Mesothelial cell of epicardium (in vitro differentiated cells): ENCODE data around the gene IPO4. TPM values are rescaled to one million over a fixed set of nuclear protein-coding genes. Genes with fewer than 3 reads are reported as not detected.

ENCODE experiments used
- DNase-seq, 2 experiments: peaks; one replicate each; pipeline ENCODE4 v3.0.0; 2021; ENCODE audit warnings: low spot score in 2 of 2; ENCODE audit not compliant: unreplicated experiment in 2 of 2
- H3K27ac Mint-ChIP-seq: 2 replicates; pipeline ENCODE4 v1.8.0; 2021; ENCODE audit warnings: mixed read lengths
- H3K27me3 Mint-ChIP-seq: 2 replicates; pipeline ENCODE4 v1.8.0; 2021; ENCODE audit warnings: low read depth, mixed read lengths
- H3K36me3 Mint-ChIP-seq: 2 replicates; pipeline ENCODE4 v1.8.0; 2021; ENCODE audit warnings: mixed read lengths
- H3K4me1 Mint-ChIP-seq: 2 replicates; pipeline ENCODE4 v1.8.0; 2021; ENCODE audit warnings: mixed read lengths
- H3K4me3 Mint-ChIP-seq: 2 replicates; pipeline ENCODE4 v1.8.0; 2021; ENCODE audit warnings: mild to moderate bottlenecking, moderate library complexity, mixed read lengths
- H3K9me3 Mint-ChIP-seq: 2 replicates; pipeline ENCODE4 v1.8.0; 2021; ENCODE audit warnings: mixed read lengths
- CTCF ChIP-seq: fragments of 200-600 bp; sonication (generic); IDR thresholded peaks from one replicate; pipeline ENCODE4 v1.5.0; 2021; ENCODE audit warnings: antibody characterized with exemption; ENCODE audit not compliant: unreplicated experiment
- total RNA-seq: library from RNA; stranded (reverse); gene quantifications from 3 replicates; pipeline ENCODE4 v1.2.1, GENCODE V29; 2021

The IPO4 gene
- total RNA-seq, 1 donor from 2014 or later: 43.2 TPM

GRCh38 chr14:24196071-24197055 lies 7.7 kb upstream of the IPO4 start:
- Mint-ChIP-seq H3K27me3 (no peaks in the 10 kb centered on the region), H3K36me3 (peaks cover 29% of the 10 kb centered on the region), H3K4me3 (peak overlapping the region; percentile 88), H3K9me3 (peaks cover 1% of the 10 kb centered on the region), H3K27ac (peak overlapping the region; percentile 92), H3K4me1 (peaks cover 23% of the 10 kb centered on the region)
- no peak for TF ChIP-seq CTCF
- DNase-seq: no peak

DNA sequence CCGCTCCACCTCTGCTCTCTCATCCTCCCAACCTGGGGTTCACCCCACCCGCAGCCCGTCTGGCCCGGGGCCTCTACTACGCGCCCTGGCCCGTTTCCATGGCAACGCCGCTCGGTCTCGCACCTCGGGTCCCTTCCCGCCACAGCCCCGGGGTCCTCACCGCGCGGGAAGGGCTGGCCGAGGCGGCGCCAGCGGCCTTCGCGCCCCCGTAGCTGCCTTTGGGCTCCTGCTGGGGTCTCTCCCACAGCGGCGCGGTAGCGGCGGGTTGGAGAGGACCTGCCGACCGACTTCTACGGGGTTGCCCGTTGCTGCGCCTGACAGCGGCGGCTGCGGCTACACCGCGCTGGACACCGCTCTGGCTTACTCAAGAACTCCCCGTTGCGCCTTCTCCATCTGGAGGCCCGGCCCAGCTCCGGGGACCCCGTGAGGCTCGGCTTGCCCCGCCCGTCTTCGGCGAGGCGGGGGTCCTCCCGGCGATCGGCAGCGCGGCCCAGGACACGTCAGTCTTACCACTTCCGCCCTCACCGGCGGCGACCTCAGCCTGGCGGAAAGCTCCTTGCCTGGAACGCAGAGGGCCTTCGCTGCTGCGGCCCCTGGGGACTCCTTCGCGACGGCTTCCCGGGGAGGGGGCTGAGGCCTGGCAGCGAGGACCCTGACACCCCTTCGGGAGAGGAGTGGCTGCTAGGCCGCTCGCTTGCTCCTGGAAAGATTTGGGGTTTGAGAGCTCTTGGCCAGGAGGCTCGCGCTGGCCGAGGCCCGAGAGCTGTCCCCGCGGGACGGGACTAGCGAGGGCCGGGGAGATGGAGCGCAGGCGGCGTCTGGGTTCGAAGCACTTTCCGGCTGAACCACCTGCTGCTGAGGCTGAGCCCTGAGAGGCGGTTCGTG lies 6.8 kb upstream of the IPO4 start, which contains the start of gene TM9SF1:
TSS of gene TM9SF1 (minus strand) at position 256 of the 885 bp plus-strand sequence. CDS start 422 bp downstream, outside the sequence.
- H3K4me1 Mint-ChIP-seq: peaks cover 23% of the 10 kb centered on the region
- no peak for TF ChIP-seq CTCF
- peaks cover 31% of the 10 kb centered on the region for H3K36me3 Mint-ChIP-seq

DNA sequence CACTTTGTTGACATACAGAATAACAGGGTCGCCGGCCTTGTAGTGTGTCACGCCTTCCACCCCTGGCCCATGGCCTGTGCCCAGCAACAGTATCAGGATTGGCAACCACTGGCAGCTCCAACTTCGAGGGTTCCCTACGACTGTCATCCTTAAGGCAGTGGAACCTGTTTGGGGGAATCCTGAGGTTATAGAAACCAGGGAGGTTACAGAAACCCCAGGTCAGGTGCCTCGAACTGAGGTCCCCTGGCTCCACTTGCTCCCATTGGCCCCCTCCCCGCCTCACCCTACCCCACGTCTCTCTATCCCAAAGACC lies 6.2 kb upstream of the IPO4 start:
- Mint-ChIP-seq H3K27me3 (no peaks in the 10 kb centered on the region), H3K4me3 (peak overlapping the region; percentile 88), H3K36me3 (peaks cover 28% of the 10 kb centered on the region), H3K4me1 (peaks cover 23% of the 10 kb centered on the region), H3K9me3 (no peaks in the 10 kb centered on the region), H3K27ac (peak overlapping the region; percentile 54)
- DNase-seq: no peak
- no peak for TF ChIP-seq CTCF

More for the DNA sequence above, 6.8 kb upstream of the IPO4 start, which contains the start of gene TM9SF1:
- H3K27me3 Mint-ChIP-seq: no peaks in the 10 kb centered on the region
- DNase-seq: peak; percentile 61 to 83
- H3K9me3 Mint-ChIP-seq: no peaks in the 10 kb centered on the region
- H3K4me3 Mint-ChIP-seq: peak within 1 kb of the TSS; percentile 88
- H3K27ac Mint-ChIP-seq: peak within 1 kb of the TSS; percentile 92

DNA sequence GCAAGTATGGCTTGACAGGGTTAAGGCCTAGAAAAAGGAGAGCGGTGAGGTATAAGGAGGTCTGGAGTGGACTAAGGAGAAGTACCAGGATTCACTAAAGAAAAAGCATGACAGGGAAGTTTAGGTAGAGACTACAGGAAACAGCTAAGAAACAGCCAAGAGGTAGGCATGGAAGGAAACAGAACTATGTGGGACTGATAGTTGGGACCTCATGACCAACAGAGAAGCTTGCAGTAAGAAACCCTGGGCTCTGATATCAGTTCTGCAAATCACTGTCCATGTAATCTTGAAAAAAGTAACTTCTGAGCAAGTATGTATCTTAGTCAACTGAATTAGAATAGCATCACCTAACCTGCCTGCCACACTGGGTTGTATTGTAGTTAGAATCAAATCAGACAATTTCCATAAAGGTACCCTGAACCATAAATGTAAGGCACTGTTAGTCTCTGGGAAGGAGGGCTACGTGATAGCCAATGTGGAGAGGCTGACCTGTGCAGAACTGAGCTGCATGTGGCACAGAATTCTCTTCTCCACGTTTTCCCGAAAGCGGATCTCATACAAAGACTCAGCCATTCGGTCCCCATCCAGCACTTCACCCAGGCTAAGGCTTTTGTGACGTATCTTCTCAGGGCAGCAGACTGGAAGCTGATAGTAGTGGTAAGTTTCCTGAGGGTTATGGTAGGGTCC lies 5.7 kb upstream of the IPO4 start:
- DNase-seq: no peak
- Mint-ChIP-seq H3K27me3 (no peaks in the 10 kb centered on the region), H3K4me3 (peak overlapping the region; percentile 88), H3K27ac (peak overlapping the region; percentile 54), H3K4me1 (peaks cover 24% of the 10 kb centered on the region), H3K9me3 (no peaks in the 10 kb centered on the region), H3K36me3 (peaks cover 26% of the 10 kb centered on the region)
- no peak for TF ChIP-seq CTCF

DNA sequence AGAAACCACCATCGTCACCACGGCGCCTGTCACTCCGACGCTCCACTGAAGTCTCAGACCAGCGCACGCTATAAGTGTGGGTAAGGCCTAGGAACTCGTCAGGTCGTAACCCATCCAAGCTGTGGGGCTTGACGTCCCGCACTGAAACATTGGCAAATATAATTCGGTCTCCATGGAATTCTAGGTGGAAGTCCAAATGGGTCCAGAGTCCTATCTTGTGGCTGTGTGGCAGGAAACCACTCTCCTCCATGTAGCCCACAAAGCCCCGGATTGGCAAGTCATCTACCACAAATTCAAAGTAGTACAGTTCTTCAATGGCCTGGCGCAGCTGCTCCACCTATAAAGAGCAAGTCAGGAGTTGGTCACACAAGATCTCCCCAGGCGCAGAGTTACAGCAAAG lies 4.3 kb upstream of the IPO4 start:
- no peak for TF ChIP-seq CTCF
- Mint-ChIP-seq H3K27ac (no peak overlapping the region), H3K9me3 (no peaks in the 10 kb centered on the region), H3K27me3 (no peaks in the 10 kb centered on the region), H3K4me1 (peaks cover 29% of the 10 kb centered on the region), H3K36me3 (peaks cover 20% of the 10 kb centered on the region), H3K4me3 (no peak overlapping the region)
- DNase-seq: no peak
